NCI-H2029 (cell line): Measurements from ENCODE around the gene UBE2V1.
A peak's percentile ranks its signal among the peaks of the same experiment; 100 is the strongest.
"Not testable (repeated sequence)": the region's sequence is repeated elsewhere in the genome, so short reads cannot be mapped to it uniquely, and the experiment has no call there.

Experiments used
- DNase-seq: peaks from one replicate; lab custom pipeline; 2025; lab: John Stamatoyannopoulos, UW

Gene UBE2V1

DNA sequence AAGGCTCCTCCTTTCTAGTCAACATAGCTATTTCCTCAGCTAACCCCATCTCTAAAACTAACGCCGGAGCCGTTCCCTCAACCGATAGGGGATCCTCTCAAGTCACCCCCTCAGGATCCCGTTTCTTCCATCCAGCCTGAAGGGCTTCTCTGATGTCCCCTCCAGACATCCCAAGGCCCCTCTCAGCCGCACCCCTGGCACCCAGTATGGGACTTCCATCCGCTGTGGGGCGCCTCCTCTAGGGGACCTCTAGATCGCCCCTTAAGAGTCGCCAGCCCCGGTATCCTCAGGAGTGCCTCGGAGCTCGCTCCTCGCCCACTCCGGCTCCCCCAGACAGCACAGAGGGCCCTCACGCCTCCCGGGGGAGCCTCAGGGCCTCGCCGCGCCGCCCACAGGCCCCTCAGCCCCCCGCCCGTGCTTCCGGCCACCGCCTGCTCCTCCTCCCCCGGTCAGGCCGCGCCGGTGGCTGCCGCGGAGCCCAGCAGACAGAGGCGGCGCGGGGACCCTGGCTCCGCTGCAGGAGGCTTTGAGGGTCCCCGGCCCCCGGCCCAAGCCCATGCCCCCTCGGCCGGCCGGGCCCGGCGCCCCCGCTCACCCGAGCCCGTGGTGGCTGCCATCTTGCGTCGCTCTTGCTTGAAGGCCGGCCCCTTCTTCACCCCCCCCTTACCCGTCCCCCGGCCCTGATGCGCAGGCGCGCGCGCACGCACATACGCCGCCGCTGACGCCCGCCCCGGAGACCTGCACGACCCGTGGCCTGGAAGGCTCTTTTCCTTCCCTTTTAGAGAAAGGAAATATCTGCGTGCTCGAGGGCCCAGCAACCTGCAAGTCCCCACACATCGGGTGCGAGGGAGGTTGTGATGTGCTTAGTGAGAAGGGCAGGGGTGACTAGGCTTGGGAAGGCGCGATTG is at the start of gene UBE2V1:
Gene UBE2V1 (minus strand): TSS at position 639 of the 908 bp plus-strand sequence. CDS start 22 bp downstream, at position 617.
- DNase-seq = peak; percentile 85

DNA sequence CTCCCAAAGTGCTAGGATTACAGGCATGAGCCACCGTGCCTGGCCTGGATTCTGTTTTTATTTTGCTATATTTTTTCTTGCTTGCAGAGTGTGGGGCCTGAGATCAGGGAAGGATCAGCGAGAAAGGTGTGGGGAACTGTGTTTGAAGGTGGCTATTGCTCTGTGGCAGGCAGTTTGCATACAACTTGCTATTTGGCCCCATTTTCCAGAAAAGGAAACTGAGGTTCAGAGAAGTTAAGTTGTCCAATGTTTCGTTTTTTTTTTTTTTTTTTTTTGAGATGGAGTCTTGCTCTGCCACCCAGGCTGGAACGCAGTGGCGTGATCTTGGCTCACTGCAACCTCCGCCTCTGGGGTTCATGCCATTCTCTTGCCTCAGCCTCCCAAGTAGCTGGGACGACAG is 48.5 kb upstream of the UBE2V1 start:
- DNase-seq = not testable (repeated sequence)

DNA sequence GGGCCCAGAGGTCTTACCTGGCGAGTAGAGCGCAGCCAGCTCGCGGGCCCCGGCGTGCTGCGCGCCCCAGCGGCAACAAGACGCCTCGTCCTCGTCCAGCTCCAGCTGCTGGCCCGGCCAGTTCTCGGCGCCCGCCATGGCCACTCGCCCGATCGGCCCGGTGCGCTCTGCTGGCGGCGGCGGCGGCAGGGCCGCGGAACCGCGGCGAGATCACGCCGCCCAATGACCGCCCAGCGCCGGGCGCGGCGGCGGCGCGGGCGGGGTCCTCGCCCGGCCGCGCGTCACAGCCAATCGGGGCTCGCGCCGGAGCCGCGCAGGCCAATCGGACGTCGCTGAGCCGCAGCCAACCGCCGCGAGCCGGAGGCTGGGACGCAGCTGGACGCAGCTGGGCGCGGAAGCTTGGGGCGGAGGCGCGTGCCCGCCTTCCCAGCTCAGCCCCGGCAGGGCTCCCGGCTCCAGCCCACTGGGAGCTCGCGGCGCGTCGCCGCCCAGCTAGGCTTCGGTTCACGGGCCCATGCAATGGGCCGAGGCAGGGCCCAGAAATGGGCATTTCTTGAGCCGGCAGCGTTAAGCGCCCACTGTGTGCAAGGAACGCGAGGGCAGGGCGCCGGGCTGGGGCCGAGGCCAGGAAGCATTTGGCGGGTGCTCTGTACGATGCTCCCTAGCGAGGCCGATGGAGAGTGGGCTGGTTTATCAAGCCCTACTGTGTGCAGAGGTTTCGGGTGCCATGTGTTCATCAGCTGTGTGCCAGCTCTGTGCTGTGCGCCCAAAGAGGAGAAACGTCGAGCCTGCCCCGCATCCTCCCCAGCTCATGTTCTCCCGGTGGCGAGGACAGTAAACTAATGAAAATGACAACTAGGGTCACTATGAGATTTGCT is 40.8 kb upstream of the UBE2V1 start, which contains the start of gene PEDS1:
Gene PEDS1 (minus strand): TSS at position 224 of the 878 bp plus-strand sequence. CDS start 86 bp downstream, at position 138.
- DNase-seq = peak; percentile 86

DNA sequence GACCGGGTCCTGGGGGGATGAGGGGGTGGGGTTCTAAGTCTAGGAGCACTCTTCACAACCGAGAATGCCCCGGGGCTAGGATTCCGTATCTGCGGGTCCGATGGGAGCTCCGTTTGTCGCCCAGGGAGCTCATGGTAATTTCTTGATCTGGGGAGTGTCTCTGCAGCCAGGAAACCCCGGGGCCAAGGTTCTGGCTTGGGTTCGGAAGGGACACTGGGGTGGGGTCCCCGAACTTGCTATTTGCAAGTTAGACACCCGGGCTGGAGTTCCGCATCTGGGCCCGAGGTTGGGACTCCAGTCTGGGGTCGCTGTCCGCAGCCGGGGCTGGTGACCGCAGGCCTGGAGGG is 40.2 kb upstream of the UBE2V1 start:
- DNase-seq = no peak

DNA sequence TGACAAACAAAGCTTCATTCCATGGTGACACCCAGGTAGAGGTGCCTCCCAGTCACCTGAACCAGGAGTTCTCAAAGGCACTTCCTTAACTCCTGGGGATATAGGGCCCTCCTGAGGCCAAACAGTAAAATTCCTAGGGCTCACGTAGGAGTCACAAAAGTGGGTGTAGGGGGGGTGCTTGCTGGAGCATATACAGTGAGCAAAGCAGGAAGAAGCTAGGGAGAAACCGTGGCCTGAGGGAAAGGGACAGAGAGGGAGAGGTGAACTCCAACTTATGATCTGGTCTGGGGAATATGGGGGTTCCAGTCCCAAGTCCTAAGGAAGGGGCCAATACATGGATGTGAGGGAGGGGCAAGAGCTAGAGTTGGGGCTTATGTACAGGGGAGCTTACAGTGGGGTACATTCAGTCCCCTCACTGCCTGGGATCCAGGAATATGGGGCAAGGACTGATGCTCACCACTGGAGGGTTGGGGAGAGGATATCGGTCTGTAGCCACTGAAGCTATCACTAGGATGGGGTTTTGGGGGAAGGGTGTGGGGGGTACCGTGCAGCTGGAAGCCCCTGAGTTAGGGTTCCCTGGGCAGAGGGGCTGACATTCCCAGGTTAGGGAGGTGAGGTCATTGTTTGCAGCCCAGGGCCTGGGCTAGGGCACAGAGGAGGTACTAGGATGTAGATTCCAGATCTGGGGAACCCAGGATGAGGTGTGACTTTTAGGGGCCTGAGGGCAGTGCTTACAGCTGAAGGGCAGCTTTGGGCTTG is 39.6 kb upstream of the UBE2V1 start:
- no peak for DNase-seq

DNA sequence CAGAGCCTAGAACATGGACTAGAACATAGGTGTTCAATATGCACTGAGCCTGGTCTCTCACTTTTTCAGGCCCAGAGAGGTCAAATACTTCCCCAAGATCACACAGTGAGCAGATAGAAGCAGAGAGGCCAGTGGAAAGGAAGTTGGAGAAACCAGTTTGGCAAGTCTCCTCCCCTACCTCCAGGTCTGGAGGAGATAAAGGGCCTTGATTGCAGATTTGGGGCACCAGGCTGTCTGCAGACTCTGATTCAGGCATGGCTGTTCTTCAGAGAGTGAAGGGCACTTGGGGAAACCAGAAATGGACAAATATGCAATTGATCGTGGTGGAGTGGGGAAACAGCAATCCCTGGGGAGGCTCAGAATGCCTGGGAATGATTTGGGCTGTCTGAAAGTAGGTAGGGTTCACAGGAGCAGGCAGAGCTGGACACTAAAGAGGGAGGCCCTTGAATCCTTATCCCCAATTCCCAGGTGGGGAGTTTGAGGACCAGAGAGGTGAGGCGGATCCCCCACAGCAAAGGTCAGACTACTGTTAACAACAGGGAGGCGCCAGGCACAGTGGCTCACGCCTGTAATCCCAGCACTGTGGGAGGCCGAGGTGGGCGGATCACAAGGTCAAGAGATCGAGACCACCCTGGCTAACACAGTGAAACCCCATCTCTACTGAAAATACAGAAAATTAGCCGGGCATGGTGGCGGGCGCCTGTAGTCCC is 38.2 kb upstream of the UBE2V1 start:
- peak; percentile 56 for DNase-seq

DNA sequence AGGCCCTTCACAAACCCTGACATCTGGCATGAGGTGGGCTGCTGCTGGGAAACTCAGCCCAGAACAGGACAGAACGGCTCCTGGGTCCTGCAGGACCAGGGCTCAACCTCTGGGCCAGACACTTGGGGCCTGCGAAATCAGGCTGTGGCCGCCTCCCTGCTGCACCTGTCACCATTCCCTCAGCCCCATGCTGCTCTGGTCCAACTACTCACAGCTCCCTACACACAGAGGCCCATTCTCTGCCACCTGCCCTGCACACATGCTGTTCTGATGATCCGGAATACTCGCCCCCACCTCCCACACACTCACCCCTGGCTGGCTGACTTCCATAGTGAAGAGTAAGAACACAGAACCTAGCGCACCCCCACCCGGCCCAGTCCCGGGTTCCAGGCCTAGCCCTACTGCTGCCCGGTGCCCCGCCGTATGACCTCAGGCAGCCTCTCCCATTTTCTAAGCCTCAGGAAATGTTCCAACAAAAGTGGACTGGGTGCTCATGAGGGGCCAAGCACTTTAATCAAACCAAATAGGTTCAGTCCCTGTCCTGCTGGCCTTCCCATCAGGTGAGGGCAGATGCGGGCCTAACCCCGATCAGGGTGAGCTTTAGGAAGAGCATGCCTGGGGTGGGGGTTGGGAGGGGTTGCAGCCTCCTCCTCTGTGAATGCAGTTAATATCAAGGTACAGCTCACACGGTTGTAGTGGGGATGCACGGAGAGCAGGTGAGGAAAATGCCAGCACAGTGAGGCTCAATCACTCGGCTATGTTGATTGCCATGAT is 36.7 kb upstream of the UBE2V1 start:
- no peak for DNase-seq

DNA sequence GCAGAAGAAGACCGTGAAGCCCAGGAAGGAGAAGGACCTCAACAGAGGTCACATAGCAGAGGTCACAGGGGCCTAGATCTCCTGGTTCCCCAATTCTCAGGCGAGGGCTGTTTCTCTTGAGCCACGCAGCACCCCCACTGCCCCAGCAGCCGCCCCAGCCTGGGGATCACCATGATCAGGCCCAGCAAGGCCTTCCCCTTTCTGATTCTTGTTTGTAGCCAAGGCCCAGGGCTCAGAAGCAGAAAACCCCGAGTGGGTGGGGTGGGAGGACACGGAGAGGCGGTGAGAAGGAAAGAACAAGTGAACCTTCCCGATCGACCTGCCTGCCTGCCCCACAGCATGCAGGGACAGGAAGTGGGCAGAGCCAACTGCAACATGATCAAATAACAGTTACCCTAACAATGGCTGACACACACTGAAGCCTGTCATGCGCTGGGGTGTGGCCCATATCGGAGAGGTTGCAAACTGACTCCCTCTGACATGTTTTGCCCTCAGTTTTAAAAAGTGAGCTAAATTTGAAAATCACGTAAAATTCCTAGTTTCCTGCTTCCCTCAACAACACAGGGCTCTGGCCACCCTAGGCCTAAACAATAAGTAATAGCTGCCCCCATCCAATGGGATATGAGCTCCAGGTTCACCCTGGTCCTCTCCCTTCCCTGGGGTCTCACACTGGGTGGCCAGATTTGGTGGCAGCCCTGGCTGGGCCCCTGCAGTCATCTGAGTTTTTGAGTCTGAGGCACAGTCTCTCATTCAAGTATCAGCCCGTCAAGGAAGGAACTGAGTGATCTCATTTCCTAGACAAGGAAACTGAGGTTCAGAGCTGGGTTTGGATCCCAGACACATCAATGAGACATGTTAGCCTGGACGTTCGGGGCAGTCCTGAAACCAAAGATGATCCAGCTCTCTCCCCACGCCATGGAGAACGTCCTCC is 34.0 kb upstream of the UBE2V1 start:
- DNase-seq = peak; percentile 85

DNA sequence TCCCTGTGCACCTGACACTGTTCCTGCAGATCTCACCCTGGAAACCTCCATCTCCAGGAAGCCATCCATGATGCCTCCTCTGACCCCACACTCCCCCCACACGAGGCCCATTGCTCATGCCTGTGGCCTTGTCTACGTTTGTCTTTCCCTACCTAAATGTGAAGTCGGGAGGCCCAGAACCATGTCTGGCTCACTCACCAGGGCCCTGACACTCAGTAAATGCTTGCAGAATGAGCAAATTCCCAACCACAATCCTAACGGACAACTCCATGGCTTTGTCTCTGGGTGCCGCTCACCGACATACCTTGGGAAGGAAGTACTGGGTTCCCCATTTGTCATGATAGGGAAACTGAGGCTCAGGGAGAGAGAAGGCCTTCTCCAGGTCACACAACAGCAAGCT is 33.3 kb upstream of the UBE2V1 start:
- DNase-seq = no peak

DNA sequence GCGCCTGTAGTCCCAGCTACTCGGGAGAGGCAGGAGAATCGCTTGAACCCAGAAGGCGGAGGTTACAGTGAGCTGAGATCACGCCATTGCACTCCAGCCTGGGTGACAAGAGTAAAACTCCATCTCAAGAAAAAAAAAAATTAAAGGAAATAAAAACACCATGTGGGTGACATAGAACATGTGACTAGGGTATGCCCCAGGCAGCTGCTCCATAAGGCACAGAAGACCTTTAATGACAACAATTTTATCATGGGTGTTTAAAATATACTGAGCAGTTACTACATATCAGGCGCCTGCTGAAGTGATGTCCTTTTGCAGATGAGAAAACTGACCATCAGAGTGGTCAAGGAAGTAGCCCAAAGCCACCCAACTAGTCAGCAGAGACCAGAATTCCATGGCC is 32.6 kb upstream of the UBE2V1 start:
- no peak for DNase-seq

DNA sequence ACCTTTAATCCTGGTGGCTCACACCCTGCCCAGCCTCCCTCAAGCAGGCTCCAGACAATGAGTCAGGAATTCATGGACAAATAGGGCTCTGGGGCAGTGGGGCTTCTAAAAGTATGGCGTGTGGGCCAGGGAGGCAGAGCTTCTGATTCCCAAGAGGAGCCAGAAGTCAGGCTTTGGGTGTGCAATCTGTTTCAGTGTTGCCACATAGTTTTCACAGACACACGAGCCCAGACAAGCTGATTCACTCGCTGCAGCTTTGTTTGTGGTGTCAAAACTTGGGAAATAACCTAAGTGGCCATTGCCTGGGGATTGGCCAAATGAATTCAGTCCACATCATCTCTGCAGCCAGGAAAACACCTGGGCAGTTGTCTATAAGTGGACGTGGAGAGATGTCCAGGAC is 31.4 kb upstream of the UBE2V1 start:
- no peak for DNase-seq

DNA sequence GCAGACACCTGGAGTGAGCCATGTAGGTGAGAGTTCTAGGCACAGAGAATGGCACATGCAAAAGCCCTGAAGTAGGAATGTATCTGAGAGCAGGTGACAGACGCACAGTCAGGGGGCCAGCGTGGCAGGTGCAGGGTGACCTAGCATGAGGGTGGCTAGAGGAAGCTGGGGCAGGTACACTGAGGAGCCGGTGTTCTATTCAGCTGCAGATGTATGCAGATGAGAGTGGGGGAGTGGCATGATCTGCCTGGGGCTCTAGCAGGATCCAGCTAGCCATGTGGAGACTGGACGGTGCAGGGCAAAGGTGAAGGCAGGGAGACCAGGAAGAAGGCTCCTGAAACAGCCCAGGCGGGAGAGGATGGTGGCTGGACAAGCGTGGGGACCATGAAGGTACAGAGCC is 29.9 kb upstream of the UBE2V1 start:
- DNase-seq = peak; percentile 65

DNA sequence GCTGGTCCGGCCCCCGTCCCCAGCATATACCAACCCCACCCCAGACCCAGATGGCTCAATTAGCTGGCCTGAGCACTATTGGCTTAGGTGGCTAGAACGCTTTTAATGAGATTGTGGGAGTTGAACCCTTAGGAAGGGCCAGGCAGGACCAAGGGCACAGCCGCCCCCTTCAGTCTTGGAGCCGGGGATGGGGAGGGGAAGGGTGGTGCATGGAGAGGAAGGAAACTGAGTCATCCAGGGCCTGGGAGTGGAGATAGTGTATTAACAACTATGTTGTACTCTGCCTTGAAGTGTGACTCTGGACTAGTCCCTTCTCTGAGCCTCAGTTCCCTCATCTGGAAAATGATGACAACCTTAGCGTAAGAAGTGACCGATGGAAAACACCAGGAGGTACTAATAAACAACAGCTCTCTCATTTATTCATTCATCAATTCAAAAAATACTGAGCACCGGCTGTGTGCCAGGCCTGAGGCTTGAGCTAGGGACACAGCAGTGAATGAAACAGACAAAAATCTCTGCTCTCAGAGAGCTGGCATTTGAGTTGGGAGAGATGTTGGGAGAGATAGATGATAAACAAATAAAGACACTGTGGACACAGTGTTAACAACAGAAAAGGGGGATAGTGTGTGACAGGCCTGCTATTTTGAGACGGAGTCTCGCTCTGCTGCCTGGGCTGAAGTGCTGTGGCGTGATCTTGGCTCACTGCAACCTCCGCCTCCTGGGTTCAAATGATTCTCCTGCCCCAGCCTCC is 29.0 kb upstream of the UBE2V1 start:
- DNase-seq = no peak

DNA sequence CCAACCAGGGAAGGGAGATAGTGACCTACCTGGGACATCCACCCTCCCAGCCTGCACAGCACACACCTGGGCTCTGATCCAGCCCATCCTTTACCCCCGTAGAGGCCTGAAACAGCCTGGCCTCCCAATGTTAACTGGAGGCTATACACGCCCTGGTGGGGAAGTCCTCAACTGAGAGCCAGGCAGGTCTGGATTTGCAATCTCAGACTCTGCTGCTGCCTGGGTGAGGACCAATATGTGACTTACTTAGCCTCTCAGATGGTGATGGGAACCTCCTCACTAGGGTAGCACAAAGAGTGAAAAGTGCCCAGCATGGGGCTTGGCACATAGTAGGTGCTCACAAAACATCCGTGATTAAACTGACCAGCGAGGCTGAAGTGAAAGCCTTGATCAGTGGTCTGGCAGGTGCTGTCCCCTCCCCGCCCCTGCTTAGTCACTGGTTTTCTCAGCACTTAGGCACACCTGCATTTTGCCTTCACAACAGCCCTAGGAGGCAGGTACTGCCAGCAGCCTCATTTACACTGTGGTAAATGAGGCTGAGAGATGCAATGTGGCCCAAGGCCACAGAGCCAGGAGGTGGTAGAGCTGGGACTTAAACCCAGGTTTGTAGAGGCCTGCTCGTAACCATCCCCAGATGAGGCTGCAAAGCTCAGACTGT is 28.2 kb upstream of the UBE2V1 start:
- no peak for DNase-seq

DNA sequence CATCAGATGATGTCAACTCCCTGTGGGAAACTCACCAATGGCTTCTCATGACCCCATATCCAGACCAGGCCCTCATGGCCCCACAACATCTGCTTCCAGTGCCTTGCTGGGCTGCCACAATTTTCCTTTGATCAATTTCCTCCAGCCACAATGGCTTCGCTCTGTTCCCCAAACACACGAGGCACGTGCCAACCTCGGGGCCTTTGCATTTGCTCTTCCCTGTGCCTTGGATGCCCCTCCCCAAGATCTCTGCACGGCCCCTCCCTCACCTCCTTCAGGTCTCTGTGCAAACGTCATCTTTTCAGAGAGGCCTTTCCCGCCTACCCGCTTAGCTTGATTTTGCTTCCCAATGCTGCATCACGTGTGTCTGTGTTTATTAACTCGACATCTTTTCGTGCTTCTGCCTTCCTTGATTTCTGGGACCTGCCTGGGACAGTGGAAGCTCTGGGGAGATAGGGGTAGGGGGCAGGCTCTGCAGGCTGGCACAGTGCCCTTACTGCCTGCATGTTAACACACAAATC is 27.4 kb upstream of the UBE2V1 start:
- DNase-seq = no peak

DNA sequence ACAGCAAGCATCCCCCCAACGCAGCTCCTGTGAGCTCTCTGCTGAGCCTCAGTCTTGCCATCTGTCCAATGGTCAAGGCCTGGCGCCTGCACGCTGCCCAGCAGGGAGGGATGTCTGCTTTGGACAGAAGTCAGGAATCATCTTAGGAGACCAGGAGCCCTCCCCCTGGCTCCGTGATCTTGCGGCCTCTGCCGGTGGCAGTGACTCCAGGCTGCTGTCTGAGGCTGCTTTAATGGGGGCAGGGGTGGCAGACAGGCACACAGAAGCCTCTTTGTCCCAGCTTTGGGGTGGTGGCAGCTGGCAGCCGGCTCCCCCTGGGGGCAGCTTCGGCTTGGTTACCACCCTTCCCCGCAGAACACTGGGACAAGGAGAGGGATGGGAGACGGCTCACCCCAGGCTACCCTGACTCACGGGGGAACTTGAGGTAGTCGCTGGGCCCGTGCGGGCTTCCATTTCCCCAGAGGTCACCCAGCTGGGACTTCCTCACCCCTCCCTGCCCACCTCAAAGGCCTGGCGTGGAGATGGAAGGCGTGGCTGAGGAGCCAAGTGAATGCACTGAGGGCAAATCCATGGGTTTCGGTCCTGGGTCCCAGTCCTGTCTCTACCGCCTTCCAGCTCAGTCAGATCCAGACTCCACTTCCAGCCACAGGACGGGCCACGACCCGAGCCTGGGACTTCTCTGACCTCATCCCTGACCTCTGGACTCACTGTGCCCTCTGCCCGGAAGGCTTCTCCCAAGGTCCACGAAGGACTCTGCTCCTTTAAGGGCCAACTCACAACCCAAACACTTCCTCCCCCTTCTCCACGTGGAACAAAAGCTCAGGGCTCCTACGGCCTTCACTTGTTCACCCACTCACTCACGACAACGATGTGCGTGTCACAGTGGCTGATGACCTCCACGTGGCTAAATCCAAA is 25.8 kb upstream of the UBE2V1 start:
- DNase-seq = no peak

DNA sequence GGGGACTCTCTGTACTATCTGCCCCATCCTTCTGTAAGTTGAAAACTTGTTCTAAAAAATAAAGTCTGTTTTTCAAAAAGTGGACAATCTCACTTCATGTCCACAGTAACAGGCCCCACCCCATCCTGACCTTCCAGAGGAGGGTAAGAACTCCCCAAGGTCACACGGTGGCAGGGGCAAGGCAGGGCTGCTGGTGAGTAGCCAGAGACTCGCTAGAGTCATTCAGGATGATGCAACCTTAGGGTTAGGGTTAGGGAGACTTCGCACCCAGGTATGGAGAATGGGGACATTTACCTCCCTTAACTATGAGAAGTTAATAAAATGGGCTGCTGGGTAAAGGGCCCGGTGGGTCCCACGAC is 25.1 kb upstream of the UBE2V1 start:
- DNase-seq = no peak
